T-helper 2 cell (primary cell): Measurements from ENCODE around the gene PPP2R5D.

Experiments
- DNase-seq, 5 experiments: peaks; one replicate each; pipeline versions ENCODE4 v3.0.0 to v3.0.0-alpha.2; 2012 to 2022

PPP2R5D gene

DNA sequence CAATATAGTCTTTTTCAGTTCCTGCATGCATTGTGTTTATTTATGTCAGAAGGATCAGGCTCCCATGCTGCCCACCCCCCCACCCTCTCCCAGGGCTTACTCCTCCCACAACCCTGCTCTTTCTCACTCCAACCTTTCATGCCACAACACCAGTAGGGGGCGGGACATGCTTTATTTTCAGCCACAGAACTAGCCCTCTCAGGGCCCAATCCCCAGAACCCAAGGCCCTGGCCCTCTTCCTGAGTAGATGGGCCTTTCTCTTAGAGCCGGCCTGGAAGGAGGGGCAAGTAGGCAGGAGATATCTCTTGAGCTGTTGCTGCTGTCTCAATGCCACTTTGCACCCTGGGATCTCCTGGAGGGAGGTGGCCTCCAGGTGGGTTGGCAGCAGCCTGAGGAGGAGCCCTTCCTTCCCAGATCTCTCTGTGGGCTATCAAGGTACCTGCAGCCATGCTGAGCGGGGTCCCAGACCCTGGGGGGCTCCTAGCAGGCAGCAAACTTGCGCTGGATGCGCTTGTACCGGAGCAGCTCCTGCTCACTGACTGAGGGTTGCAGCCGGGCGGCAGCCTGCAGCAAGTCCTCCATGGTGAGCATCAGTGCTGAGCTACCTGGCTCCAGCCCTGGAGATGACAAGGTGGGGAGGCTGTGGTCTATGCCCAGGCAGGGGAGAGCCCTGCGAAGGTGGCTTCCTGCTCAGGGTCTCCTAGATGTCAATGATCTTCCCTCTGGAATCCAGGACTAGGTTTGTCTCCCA, 20.3 kb upstream of the PPP2R5D start:
- DNase-seq: peak in 1 of 5 experiments; percentile 46

GRCh38 chr6:42966571-42966970, 17.8 kb upstream of the PPP2R5D start:
- no peak for DNase-seq

DNA sequence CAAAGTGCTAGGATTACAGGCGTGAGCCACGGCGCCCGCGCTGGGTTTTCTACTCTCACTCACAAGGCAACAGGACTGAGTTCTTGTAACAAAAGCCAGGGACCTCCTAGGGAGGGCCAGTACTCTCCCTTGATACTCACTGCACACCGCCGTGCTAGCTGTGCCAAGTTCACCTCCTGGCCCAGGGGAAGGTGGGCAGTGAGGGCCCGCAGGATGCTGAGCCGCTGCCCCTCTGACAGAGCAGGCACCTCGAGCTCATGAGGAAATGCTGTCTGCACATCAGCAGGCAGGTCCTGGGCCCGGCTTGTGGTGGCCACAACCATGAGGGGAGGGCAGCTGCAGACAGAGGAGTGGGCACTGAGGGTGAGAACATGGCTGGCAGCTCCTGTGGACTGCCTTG, 17.1 kb upstream of the PPP2R5D start:
- DNase-seq: no peak

DNA sequence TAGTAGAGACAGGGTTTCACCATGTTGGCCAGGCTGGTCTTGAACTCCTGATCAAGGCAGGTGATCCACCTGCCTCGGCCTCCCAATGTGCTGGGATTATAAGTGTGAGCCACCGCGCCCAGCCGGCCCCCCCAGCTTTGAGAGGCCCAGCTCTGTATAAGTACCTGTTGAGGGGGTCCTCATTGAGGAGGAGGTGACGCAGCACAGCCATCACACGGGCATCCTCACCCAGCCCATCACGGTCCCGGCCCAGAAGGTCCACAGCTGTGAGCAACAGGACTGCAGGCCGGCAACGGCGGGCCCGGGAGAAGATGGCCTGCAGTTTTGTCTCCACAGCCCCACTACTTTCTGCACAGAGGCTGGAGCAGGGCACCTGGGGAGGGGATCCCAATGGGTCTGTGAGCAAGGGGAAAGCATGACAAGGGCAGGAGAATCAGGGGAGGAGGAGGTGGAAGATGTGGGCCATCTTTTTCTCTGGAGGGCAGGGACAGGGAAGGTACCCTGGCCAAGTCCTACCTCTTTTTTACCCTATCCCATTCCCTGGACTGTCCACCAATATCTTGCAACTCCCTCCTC, 16.2 kb upstream of the PPP2R5D start:
- no peak for DNase-seq

DNA sequence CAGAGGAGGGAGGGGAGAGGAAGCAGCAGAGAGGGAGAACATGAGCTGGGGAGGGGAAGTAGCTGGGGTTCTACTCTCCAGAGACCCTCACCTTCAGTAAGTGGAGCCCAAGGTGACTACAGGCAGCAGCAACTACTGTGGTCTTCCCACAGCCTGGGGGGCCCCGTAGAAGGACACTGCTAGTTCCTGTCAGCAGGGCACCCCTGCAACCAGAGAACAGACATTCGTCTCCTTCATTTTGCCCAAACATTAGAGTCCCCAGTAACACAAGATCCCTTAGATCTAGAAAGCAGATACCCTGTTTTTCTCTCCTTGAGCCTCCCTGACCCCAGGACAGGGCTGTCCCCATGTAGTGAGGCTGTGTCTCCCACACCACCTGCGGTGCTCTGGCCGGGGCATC, 15.6 kb upstream of the PPP2R5D start:
- no peak for DNase-seq

GRCh38 chr6:42969431-42969830, 14.9 kb upstream of the PPP2R5D start:
- DNase-seq: no peak

DNA sequence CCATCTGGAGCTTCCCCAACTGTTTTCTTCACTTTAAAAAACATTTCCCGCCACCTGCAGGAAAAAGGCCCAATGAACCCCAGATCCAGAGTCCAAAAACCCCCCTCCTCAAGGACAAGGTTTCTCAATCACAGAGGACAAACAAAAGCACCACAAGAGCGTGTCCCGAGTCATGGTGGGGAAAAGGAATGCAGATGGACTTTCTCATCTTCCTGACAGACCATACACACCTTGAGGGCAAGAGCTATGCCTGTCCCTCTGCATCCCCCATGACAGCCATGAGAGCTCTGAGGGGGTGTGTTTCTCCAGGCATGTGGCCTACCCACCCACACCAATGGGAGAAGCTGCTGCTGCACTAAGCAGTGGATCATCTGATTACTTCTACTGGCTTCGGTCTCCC, 14.4 kb upstream of the PPP2R5D start:
- no peak for DNase-seq

GRCh38 chr6:42970871-42971612, 13.3 kb upstream of the PPP2R5D start:
- no peak for DNase-seq

DNA sequence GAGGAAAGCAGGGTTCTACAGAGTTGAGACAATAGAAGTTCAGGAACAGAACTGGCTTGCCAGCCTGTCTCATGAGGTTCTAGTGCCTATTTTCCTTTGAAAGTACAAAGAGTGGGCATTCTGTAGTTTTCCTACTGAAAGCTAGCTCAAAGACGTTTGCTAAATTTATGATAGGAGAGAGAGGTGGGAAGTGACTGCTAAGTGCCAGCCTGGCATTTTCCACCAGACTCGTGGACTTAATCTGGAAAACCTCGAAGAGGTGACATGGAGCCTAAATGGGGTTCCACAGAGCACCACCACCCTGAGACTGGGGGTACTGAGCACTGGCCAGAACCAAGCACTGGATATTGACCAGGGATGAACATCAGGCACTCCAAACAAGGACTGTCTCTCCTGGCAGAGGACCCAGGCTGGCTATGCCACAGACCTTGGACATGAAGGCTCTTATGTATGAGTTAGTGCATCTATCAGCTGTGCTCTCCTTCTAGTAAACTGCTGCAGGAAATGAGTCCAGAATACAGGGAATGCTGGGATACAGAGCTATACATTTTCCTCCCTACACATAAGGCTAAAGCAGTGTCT, 12.5 kb upstream of the PPP2R5D start:
- DNase-seq: no peak

DNA sequence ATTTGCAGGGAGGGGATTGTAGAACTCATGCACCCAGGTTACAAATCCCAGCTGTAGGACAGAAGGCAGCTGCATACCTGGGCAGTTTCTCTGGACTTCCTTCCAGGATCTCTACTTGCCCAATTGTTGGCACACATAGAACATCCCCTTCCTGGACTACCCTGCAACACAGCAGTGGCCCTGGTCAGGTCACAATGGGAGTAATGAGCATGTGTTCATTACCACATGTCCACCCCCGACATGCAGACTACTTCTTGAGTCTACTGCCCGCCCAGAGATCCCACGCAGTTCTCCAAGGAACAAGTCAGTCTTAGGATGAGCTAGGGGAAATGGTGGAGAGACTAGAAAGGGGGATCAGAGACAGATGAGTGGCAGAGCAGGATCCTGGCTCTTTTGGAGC, 10.4 kb upstream of the PPP2R5D start:
- DNase-seq: no peak

GRCh38 chr6:42974919-42975505, 9.4 kb upstream of the PPP2R5D start:
- no peak for DNase-seq

GRCh38 chr6:42978487-42978838, 5.9 kb upstream of the PPP2R5D start:
- peak in 2 of 5 experiments; percentile 11 to 16 for DNase-seq

DNA sequence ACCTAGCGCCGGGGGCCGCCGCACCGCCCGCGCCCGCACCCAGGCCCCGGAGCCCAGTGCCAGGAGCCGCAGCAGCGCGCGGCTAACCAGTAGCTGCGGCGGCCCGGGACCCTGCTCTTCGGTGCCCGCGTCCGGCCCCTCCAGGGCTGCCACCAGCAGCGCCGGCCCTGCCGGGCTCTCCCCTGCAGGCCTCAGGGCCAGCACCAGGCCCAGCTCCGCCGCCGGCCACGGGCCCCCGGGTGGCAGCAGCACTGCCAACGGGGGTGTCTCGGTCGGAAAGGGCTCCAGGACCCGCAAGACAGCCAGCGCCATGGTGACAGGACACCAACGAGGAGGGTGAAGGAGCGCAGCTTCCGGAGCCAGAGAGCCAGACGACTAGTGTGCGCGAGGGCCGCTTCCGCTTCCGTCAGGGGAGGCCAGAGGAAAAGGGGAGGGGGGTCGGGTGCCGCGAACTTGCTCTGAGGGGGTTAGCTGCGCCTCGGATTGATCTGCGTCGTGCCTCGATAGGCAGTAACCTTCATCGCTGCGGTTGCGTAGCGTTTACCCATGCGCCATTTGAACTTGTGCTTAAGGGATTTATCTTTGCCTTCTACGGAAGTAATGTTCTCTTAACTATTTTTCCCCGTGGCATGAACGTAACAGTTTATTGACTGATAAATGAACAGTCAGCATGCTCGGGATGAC, 5.4 kb upstream of the PPP2R5D start, which contains the start of gene PEX6:
Gene PEX6, minus strand, starts transcription at position 343 of the 684 bp plus-strand sequence. Its CDS starts 31 bp downstream, at position 312.
- DNase-seq: peak; percentile 82 to 99 (median 89)

- peak in 1 of 5 experiments; percentile 53 for DNase-seq
Measured at GRCh38 chr6:42979523-42980177, 4.7 kb upstream of the PPP2R5D start.

DNA sequence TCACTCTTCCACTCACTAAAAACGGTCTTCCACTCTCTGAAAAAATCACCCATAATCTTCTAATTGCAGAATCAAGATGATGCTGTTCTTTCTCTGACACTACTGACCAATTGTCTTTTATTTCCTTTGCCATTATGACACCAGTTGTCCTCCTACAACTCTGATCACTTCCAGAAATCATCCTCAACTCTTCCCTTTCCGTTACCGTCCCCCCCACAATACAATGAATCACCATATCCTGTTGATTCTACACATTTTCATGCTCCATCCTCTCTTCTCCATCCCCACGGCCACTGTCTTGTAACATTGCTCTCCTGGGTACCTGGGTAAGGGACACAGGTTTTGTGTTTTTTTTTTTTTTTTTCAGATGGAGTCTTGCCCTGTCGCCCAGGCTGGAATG, 2.5 kb upstream of the PPP2R5D start:
- no peak for DNase-seq

DNA sequence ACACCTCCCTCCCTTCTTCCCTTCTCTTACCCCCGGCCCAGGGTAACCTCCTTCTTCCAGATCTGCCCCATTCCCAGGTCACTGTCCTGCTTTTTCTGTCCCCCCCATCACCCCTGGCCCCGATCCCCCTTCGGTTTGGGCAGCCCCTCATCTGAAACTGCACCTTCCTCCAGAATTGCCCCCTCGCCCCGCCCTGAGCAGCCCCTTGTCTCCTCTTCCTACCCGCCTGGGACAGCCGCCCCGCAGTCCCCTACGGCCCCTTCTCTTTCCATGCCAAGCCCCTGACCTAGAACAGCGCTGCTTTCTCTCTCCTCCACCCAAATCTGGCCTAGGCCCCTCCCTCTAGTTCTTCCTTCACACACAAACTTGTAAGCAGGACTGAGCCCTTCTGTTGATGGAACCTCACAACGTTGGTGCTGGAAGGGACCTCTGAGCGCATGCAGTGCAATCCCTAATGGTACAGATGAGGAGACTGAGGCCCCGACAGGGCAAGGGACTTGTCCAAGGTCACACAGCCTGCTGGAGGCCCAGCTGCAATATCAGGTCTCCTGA, 630 bp downstream of the PPP2R5D start:
- peak in 1 of 5 experiments; percentile 45 for DNase-seq

DNA sequence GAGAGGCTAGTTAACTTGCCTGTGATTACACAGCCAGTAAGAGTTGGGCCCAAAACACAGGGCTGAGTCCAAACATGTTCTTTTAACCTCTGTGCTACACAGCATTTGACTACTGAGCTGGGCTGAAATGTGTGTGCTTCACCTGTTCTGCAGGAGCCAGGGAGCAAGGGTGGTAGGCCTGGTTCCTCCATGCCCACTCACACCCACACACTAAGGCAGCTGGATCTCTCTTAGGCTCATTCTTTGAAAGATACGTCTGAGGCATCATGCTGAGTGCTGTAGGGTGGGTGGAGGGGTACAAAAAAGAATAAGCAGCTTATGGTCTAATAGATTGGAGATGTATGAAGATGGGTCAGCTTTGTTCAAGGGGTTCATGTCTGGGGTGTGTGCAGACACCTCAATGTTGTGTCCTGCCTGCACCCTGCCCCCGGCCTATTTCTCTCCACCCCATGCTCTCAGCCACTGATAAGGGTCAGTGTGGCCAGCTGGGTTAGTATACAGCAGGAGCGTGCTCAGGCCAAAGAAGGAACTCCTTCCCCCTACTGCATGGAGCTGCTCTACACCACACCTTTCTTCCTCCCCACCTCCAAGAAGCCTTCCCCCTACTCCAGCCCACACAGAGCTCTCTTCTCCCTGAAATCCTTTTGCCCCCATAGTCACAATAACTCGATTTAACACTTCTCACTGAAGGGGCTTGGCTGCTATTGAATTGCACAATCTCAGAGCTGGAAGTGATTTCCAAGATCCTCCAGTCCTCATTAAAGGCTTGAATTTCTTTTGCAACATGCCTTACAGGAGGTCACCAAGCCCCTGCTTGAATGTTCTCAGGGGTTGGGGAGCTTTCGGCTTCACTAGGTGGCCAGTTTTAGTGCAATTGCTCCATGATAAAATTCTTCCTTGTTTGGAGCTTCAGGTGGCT, 3.4 kb downstream of the PPP2R5D start:
- no peak for DNase-seq

- no peak for DNase-seq
Measured at GRCh38 chr6:42988486-42989020, 4.2 kb downstream of the PPP2R5D start.

- DNase-seq: no peak
Measured at GRCh38 chr6:42989923-42990322, 5.6 kb downstream of the PPP2R5D start.

GRCh38 chr6:42993445-42993844, 9.1 kb downstream of the PPP2R5D start:
- no peak for DNase-seq
